ENCODE data around the gene ADRM1. TPM values are rescaled to one million over a fixed set of nuclear protein-coding genes. Genes with fewer than 3 reads are reported as not detected.
A peak's percentile ranks its signal among the peaks of the same experiment; 100 is the strongest.

The ADRM1 gene
- total RNA-seq, 1 donor from 2014 or later, result 125 TPM

- Histone ChIP-seq H3K79me2 (ENCODE audit: insufficient read depth, low read length) (no peaks in the 10 kb centered on the region), H3K27ac (ENCODE audit: low read depth, low read length) (no peak overlapping the region), H3K9me3 (ENCODE audit: insufficient read depth, low read depth, low read length) (no peaks in the 10 kb centered on the region), H3K4me2 (ENCODE audit: low read length) (no peak overlapping the region), H2AFZ (ENCODE audit: low read depth, low read length) (no peak overlapping the region), H3K27me3 (ENCODE audit: insufficient read depth, low read length) (no peaks in the 10 kb centered on the region), H3K4me1 (ENCODE audit: insufficient read depth, low read length) (no peaks in the 10 kb centered on the region), H3K36me3 (ENCODE audit: insufficient read depth, low read length) (no peaks in the 10 kb centered on the region), H4K20me1 (ENCODE audit: insufficient read depth, low read length) (no peaks in the 10 kb centered on the region), H3K9ac (ENCODE audit: low read length) (no peak overlapping the region), H3K4me3 (ENCODE audit: insufficient read depth, low read depth, low read length) (no peak overlapping the region)
- no peaks in the 10 kb centered on the region for H3K27me3 Mint-ChIP-seq (ENCODE audit: low read depth, unreplicated experiment)
- FAIRE-seq (no peak), DNase-seq (ENCODE audit: low read depth) (no peak)
- H3K4me1 Mint-ChIP-seq (ENCODE audit: low read depth, unreplicated experiment), result no peaks in the 10 kb centered on the region
- H3K36me3 Mint-ChIP-seq (ENCODE audit: low read depth, unreplicated experiment), result peaks cover 15% of the 10 kb centered on the region
- H3K27ac Mint-ChIP-seq (ENCODE audit: unreplicated experiment), result no peak overlapping the region
- H3K9me3 Mint-ChIP-seq (ENCODE audit: unreplicated experiment), result no peaks in the 10 kb centered on the region
- TF ChIP-seq EZH2 (IDR thresholded peaks at IDR 0.05; ENCODE audit: insufficient read depth, low read length), result no peak
- TF ChIP-seq, protein P1, sequence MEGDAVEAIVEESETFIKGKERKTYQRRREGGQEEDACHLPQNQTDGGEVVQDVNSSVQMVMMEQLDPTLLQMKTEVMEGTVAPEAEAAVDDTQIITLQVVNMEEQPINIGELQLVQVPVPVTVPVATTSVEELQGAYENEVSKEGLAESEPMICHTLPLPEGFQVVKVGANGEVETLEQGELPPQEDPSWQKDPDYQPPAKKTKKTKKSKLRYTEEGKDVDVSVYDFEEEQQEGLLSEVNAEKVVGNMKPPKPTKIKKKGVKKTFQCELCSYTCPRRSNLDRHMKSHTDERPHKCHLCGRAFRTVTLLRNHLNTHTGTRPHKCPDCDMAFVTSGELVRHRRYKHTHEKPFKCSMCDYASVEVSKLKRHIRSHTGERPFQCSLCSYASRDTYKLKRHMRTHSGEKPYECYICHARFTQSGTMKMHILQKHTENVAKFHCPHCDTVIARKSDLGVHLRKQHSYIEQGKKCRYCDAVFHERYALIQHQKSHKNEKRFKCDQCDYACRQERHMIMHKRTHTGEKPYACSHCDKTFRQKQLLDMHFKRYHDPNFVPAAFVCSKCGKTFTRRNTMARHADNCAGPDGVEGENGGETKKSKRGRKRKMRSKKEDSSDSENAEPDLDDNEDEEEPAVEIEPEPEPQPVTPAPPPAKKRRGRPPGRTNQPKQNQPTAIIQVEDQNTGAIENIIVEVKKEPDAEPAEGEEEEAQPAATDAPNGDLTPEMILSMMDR (IDR thresholded peaks at IDR 0.05; ENCODE audit: insufficient read depth, low read depth, low read length), result no peak
- no peak overlapping the region for H3K4me3 Mint-ChIP-seq (ENCODE audit: unreplicated experiment)
Observed at GRCh38 chr20:62318400-62319345, 15.9 kb downstream of the ADRM1 start.

DNA sequence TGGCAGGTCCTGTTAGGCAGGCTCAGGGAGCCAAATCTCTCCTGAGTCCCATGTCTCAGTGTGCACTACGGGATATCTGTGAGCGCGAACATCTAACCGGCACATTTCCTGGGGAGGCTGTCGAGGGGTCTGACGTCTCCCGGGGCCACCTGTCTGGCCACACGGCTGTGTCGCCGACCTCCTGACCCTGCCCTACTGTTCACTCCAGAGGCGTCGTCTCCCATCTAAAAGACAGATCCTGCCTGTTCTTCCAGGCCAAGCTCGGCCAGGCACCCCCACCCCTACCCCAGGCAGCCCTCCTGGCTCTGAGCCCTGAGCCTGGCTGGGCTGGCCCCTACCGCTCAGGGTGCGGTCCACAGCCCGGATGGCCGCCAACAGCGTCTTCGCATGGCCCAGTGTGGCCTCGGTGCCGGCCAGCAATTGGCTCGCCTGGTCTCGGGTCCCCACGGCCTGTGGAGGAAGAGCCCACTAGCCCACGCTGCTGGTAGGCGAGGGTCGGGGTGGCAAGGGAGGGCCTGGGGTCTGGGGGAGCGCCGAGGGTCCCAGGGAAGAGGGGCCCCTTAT, 16.6 kb downstream of the ADRM1 start:
- H3K9me3 ChIP-seq (ENCODE audit: insufficient read depth, low read depth, low read length), result no peaks in the 10 kb centered on the region
- Mint-ChIP-seq H3K27ac (ENCODE audit: unreplicated experiment) (peak overlapping the region; percentile 58), H3K4me3 (ENCODE audit: unreplicated experiment) (no peak overlapping the region), H3K9me3 (ENCODE audit: unreplicated experiment) (no peaks in the 10 kb centered on the region), H3K27me3 (ENCODE audit: low read depth, unreplicated experiment) (no peaks in the 10 kb centered on the region), H3K4me1 (ENCODE audit: low read depth, unreplicated experiment) (no peaks in the 10 kb centered on the region), H3K36me3 (ENCODE audit: low read depth, unreplicated experiment) (peaks cover 15% of the 10 kb centered on the region)
- no peak overlapping the region for H3K27ac ChIP-seq (ENCODE audit: low read depth, low read length)
- TF ChIP-seq EZH2 (IDR thresholded peaks at IDR 0.05; ENCODE audit: insufficient read depth, low read length), result no peak
- TF ChIP-seq, protein P1 (IDR thresholded peaks at IDR 0.05; ENCODE audit: insufficient read depth, low read depth, low read length), result no peak
- no peaks in the 10 kb centered on the region for H3K79me2 ChIP-seq (ENCODE audit: insufficient read depth, low read length)
- no peak overlapping the region for H3K4me2 ChIP-seq (ENCODE audit: low read length)
- FAIRE-seq (no peak), DNase-seq (ENCODE audit: low read depth) (no peak)
- no peaks in the 10 kb centered on the region for H3K4me1 ChIP-seq (ENCODE audit: insufficient read depth, low read length)
- H3K36me3 ChIP-seq (ENCODE audit: insufficient read depth, low read length), result no peaks in the 10 kb centered on the region
- H3K27me3 ChIP-seq (ENCODE audit: insufficient read depth, low read length), result no peaks in the 10 kb centered on the region
- H2AFZ ChIP-seq (ENCODE audit: low read depth, low read length), result no peak overlapping the region
- H3K9ac ChIP-seq (ENCODE audit: low read length), result no peak overlapping the region
- H4K20me1 ChIP-seq (ENCODE audit: insufficient read depth, low read length), result no peaks in the 10 kb centered on the region
- no peak overlapping the region for H3K4me3 ChIP-seq (ENCODE audit: insufficient read depth, low read depth, low read length)

Measured in astrocyte (in vitro differentiated cells and primary cell).